Liver (tissue), 3 donors: ENCODE data around the gene HAUS5.

Source experiments
- ATF3 ChIP-seq: IDR thresholded peaks from 2 replicates; pipeline ENCODE4 v1.6.1; 2016; ENCODE audit warnings: antibody characterized with exemption
- RAD21 ChIP-seq, 2 donors: IDR thresholded peaks; 2 replicates each; pipeline ENCODE4 v1.6.1; 2016; ENCODE audit warnings: antibody characterized with exemption in 2 of 2, mild to moderate bottlenecking in 2 of 2
- ZBTB33 ChIP-seq: IDR thresholded peaks from 2 replicates; pipeline ENCODE4 v1.6.1; 2016; ENCODE audit warnings: antibody characterized with exemption
- TF ChIP-seq, protein P1 (sequence below): fragments of 150-350 bp; IDR thresholded peaks from 2 replicates; pipeline ENCODE4 v1.5.1; 2017; ENCODE audit warnings: improper control_type of control experiment, low read depth, low read length; ENCODE audit not compliant: missing input control
- TF ChIP-seq, protein P2 (sequence below): IDR thresholded peaks from 2 replicates; pipeline ENCODE4 v1.6.1; 2016; ENCODE audit warnings: antibody characterized with exemption, mild to moderate bottlenecking
- donor health status: healthy.
- donor health status: healthy.

- TF ChIP-seq, protein P1, sequence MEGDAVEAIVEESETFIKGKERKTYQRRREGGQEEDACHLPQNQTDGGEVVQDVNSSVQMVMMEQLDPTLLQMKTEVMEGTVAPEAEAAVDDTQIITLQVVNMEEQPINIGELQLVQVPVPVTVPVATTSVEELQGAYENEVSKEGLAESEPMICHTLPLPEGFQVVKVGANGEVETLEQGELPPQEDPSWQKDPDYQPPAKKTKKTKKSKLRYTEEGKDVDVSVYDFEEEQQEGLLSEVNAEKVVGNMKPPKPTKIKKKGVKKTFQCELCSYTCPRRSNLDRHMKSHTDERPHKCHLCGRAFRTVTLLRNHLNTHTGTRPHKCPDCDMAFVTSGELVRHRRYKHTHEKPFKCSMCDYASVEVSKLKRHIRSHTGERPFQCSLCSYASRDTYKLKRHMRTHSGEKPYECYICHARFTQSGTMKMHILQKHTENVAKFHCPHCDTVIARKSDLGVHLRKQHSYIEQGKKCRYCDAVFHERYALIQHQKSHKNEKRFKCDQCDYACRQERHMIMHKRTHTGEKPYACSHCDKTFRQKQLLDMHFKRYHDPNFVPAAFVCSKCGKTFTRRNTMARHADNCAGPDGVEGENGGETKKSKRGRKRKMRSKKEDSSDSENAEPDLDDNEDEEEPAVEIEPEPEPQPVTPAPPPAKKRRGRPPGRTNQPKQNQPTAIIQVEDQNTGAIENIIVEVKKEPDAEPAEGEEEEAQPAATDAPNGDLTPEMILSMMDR = no peak
- no peak for TF ChIP-seq ATF3
- TF ChIP-seq RAD21 (IDR thresholded peaks at IDR 0.05) = no peak
- TF ChIP-seq ZBTB33 = no peak
- TF ChIP-seq, protein P2, sequence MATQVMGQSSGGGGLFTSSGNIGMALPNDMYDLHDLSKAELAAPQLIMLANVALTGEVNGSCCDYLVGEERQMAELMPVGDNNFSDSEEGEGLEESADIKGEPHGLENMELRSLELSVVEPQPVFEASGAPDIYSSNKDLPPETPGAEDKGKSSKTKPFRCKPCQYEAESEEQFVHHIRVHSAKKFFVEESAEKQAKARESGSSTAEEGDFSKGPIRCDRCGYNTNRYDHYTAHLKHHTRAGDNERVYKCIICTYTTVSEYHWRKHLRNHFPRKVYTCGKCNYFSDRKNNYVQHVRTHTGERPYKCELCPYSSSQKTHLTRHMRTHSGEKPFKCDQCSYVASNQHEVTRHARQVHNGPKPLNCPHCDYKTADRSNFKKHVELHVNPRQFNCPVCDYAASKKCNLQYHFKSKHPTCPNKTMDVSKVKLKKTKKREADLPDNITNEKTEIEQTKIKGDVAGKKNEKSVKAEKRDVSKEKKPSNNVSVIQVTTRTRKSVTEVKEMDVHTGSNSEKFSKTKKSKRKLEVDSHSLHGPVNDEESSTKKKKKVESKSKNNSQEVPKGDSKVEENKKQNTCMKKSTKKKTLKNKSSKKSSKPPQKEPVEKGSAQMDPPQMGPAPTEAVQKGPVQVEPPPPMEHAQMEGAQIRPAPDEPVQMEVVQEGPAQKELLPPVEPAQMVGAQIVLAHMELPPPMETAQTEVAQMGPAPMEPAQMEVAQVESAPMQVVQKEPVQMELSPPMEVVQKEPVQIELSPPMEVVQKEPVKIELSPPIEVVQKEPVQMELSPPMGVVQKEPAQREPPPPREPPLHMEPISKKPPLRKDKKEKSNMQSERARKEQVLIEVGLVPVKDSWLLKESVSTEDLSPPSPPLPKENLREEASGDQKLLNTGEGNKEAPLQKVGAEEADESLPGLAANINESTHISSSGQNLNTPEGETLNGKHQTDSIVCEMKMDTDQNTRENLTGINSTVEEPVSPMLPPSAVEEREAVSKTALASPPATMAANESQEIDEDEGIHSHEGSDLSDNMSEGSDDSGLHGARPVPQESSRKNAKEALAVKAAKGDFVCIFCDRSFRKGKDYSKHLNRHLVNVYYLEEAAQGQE = no peak
Observed at GRCh38 chr19:35671818-35672217, 59.3 kb downstream of the HAUS5 start.
